Inferior parietal cortex (tissue), 1 donor: Measurements from ENCODE around the gene C9orf40.

Experiments used
- DNase-seq: peaks from one replicate; pipeline ENCODE4 v3.0.0-alpha.2; 2016; ENCODE audit errors: extremely low spot score

C9orf40 gene

GRCh38 chr9:74952201-74953151 lies at the start of gene C9orf40:
Gene C9orf40, minus strand, starts transcription at chr9:74952912. Its CDS starts 301 bp downstream, at chr9:74952611.
- peak; percentile 82 for DNase-seq

GRCh38 chr9:75001719-75002421 lies 49.2 kb upstream of the C9orf40 start:
- DNase-seq: peak; percentile 93

- DNase-seq: no peak
Observed at GRCh38 chr9:75000835-75001234, 48.1 kb upstream of the C9orf40 start.

- no peak for DNase-seq
Observed at GRCh38 chr9:74985041-74985440, 32.3 kb upstream of the C9orf40 start.

GRCh38 chr9:74983709-74984108 lies 31.0 kb upstream of the C9orf40 start:
- DNase-seq: no peak

GRCh38 chr9:74979844-74980243 lies 27.1 kb upstream of the C9orf40 start:
- DNase-seq: no peak

GRCh38 chr9:74977287-74977686 lies 24.6 kb upstream of the C9orf40 start:
- no peak for DNase-seq

GRCh38 chr9:74975538-74975937 lies 22.8 kb upstream of the C9orf40 start:
- DNase-seq: no peak

GRCh38 chr9:74974558-74974957 lies 21.8 kb upstream of the C9orf40 start:
- no peak for DNase-seq

- DNase-seq: no peak
Observed at GRCh38 chr9:74973714-74974113, 21.0 kb upstream of the C9orf40 start.

GRCh38 chr9:74963056-74963455 lies 10.3 kb upstream of the C9orf40 start:
- no peak for DNase-seq

GRCh38 chr9:74961496-74961895 lies 8.8 kb upstream of the C9orf40 start:
- no peak for DNase-seq

- DNase-seq: no peak
Observed at GRCh38 chr9:74960561-74960960, 7.8 kb upstream of the C9orf40 start.

- no peak for DNase-seq
Observed at GRCh38 chr9:74958587-74958986, 5.9 kb upstream of the C9orf40 start.

- peak; percentile 20 for DNase-seq
Observed at GRCh38 chr9:74953235-74953751, 581 bp upstream of the C9orf40 start.

GRCh38 chr9:74951725-74952151 lies 974 bp downstream of the C9orf40 start:
- DNase-seq: peak; percentile 38

GRCh38 chr9:74951107-74951720 lies 1.5 kb downstream of the C9orf40 start:
- no peak for DNase-seq

GRCh38 chr9:74949859-74950855 lies 2.6 kb downstream of the C9orf40 start:
- no peak for DNase-seq

GRCh38 chr9:74948937-74949336 lies 3.8 kb downstream of the C9orf40 start:
- no peak for DNase-seq

- DNase-seq: no peak
Observed at GRCh38 chr9:74946686-74947085, 6.0 kb downstream of the C9orf40 start.

GRCh38 chr9:74942801-74943200 lies 9.9 kb downstream of the C9orf40 start:
- DNase-seq: no peak
